Gastroesophageal sphincter (tissue), 4 donors: ENCODE data around the gene EEF1AKMT1. TPM values are rescaled to one million over a fixed set of nuclear protein-coding genes. Genes with fewer than 3 reads are reported as not detected.
A peak's percentile ranks its signal among the peaks of the same experiment; 100 is the strongest.

ENCODE experiments used
- ATAC-seq: fragments of 150-250 bp; one replicate; pipeline ENCODE4 v1.9.1; 2016; ENCODE audit warnings: mild to moderate bottlenecking, moderate library complexity
- H3K27ac ChIP-seq, 4 donors: fragments of 200-600 bp; sonication (generic) in 3 of 4; 1 replicate in 3 of 4; 2 replicates in 1 of 4; pipeline ENCODE4 v1.5.1; 2016 to 2019
- H3K27me3 ChIP-seq: fragments of 200-600 bp; sonication (generic); one replicate; pipeline ENCODE4 v1.5.1; 2019
- H3K36me3 ChIP-seq, 2 donors: fragments of 200-600 bp; sonication (generic); one replicate each; pipeline ENCODE4 v1.5.1; 2019; ENCODE audit warnings: control low read depth in 1 of 2
- H3K4me1 ChIP-seq, 3 donors: fragments of 200-600 bp; sonication (generic); 1 replicate in 2 of 3; 2 replicates in 1 of 3; pipeline ENCODE4 v1.5.1; 2016 to 2019; ENCODE audit warnings: control low read depth in 2 of 3
- H3K4me3 ChIP-seq, 2 donors: fragments of 200-600 bp; sonication (generic); one replicate each; pipeline ENCODE4 v1.5.1; 2019; ENCODE audit warnings: mild to moderate bottlenecking in 1 of 2, moderate library complexity in 1 of 2
- H3K9me3 ChIP-seq, 3 donors: fragments of 200-600 bp; sonication (generic); one replicate each; pipeline ENCODE4 v1.5.1; 2017 to 2019; ENCODE audit warnings: control low read depth in 2 of 3
- CTCF ChIP-seq, 4 experiments: fragments of 200-600 bp in 2 of 4; fragments of 450-650 bp in 2 of 4; sonication (generic) in 1 of 4; IDR thresholded peaks; one replicate each; pipeline ENCODE4 v1.5.1; 2017 to 2019; ENCODE audit warnings: antibody characterized with exemption in 4 of 4, mild to moderate bottlenecking in 2 of 4, moderate library complexity in 2 of 4
- EP300 ChIP-seq: sonication (generic); formaldehyde crosslinking; IDR thresholded peaks from one replicate; pipeline ENCODE4 v1.6.1; 2017; ENCODE audit warnings: antibody characterized with exemption, mild to moderate bottlenecking
- POLR2A ChIP-seq, 2 donors: fragments of 450-650 bp; IDR thresholded peaks; one replicate each; pipeline ENCODE4 v1.6.1; 2017; ENCODE audit warnings: antibody characterized with exemption in 2 of 2, mild to moderate bottlenecking in 2 of 2, moderate library complexity in 1 of 2
- POLR2AphosphoS5 ChIP-seq: sonication (generic); formaldehyde crosslinking; IDR thresholded peaks from one replicate; pipeline ENCODE4 v1.6.1; 2017; ENCODE audit warnings: antibody characterized with exemption
- WGBS, 2 donors: methylation state at CpG; one replicate each; pipeline ENCODE4 v1.1.5; 2018; ENCODE audit warnings: low coverage in 1 of 2; 5-methylcytosine and 5-hydroxymethylcytosine counted together
- total RNA-seq, 4 donors: library from RNA; depleted of rRNA; stranded (reverse); fragments of >200 nt; gene quantifications; one replicate each; pipeline ENCODE4 v1.1.0, GENCODE V29; 2016

EEF1AKMT1 gene
- total RNA-seq, 4 donors from 2014 or later: 13.5 to 39.2 (median 20.3) TPM

- no peak for ATAC-seq
- Histone ChIP-seq H3K9me3 (no peaks in the 10 kb centered on the region), H3K27ac (no peak overlapping the region), H3K36me3 (peaks cover 0 to 44% of the 10 kb centered on the region in 2 donors), H3K27me3 (no peaks in the 10 kb centered on the region), H3K4me3 (no peak overlapping the region), H3K4me1 (no peaks in the 10 kb centered on the region)
- no peak for TF ChIP-seq POLR2AphosphoS5
- 73 to 88% methylated on average over 1 of the region's 1 CpG for WGBS, 2 donors
Measured at GRCh38 chr13:20780317-20780716, 6.6 kb upstream of the EEF1AKMT1 start.

GRCh38 chr13:20779405-20779804, 5.6 kb upstream of the EEF1AKMT1 start:
- TF ChIP-seq EP300: no peak
- no peak for TF ChIP-seq POLR2A (IDR thresholded peaks at IDR 0.05)
- TF ChIP-seq CTCF (IDR thresholded peaks at IDR 0.05): no peak
- TF ChIP-seq POLR2AphosphoS5: no peak
- Histone ChIP-seq H3K4me3 (no peak overlapping the region), H3K27ac (no peak overlapping the region), H3K9me3 (no peaks in the 10 kb centered on the region), H3K27me3 (no peaks in the 10 kb centered on the region), H3K36me3 (peaks cover 0 to 35% of the 10 kb centered on the region in 2 donors), H3K4me1 (peaks cover 0 to 5% (median 0%) of the 10 kb centered on the region in 3 donors)
- WGBS, 2 donors: 80 to 98% methylated on average over 6 to 7 of the region's 7 CpGs
- no peak for ATAC-seq

- no peak overlapping the region for H3K27ac ChIP-seq
- peaks cover 0 to 10% (median 0%) of the 10 kb centered on the region in 3 donors for H3K4me1 ChIP-seq
- ATAC-seq: no peak
- TF ChIP-seq EP300 (no peak), POLR2A (IDR thresholded peaks at IDR 0.05) (no peak)
- no peak overlapping the region for H3K4me3 ChIP-seq
- H3K36me3 ChIP-seq: peaks cover 0 to 24% of the 10 kb centered on the region in 2 donors
- H3K9me3 ChIP-seq: no peaks in the 10 kb centered on the region
- WGBS, 2 donors: 85 to 100% methylated on average over 1 of the region's 1 CpG
- no peaks in the 10 kb centered on the region for H3K27me3 ChIP-seq
Measured at GRCh38 chr13:20778311-20778710, 4.5 kb upstream of the EEF1AKMT1 start.

GRCh38 chr13:20776751-20777150, 3.0 kb upstream of the EEF1AKMT1 start:
- Histone ChIP-seq H3K27ac (no peak overlapping the region), H3K4me1 (peaks cover 3 to 20% (median 4%) of the 10 kb centered on the region in 3 donors), H3K27me3 (no peaks in the 10 kb centered on the region), H3K9me3 (no peaks in the 10 kb centered on the region), H3K4me3 (no peak overlapping the region), H3K36me3 (peaks cover 0 to 11% of the 10 kb centered on the region in 2 donors)
- 100% methylated on average over 1 of the region's 1 CpG; no CpG with 5 or more reads in 1 of the 2 donors for WGBS, 2 donors
- TF ChIP-seq POLR2A (IDR thresholded peaks at IDR 0.05) (no peak), POLR2AphosphoS5 (no peak), EP300 (no peak), CTCF (IDR thresholded peaks at IDR 0.05) (no peak)
- no peak for ATAC-seq

GRCh38 chr13:20775961-20776360, 2.2 kb upstream of the EEF1AKMT1 start:
- 90 to 100% methylated on average over 2 of the region's 2 CpGs for WGBS, 2 donors
- no peak for TF ChIP-seq POLR2AphosphoS5
- no peak for TF ChIP-seq POLR2A (IDR thresholded peaks at IDR 0.05)
- TF ChIP-seq CTCF (IDR thresholded peaks at IDR 0.05): no peak
- TF ChIP-seq EP300: no peak
- Histone ChIP-seq H3K27me3 (no peaks in the 10 kb centered on the region), H3K27ac (no peak overlapping the region), H3K4me1 (peaks cover 3 to 20% (median 4%) of the 10 kb centered on the region in 3 donors), H3K9me3 (no peaks in the 10 kb centered on the region), H3K4me3 (no peak overlapping the region), H3K36me3 (peaks cover 0 to 12% of the 10 kb centered on the region in 2 donors)
- ATAC-seq: no peak

GRCh38 chr13:20774746-20775145, 985 bp upstream of the EEF1AKMT1 start:
- H3K36me3 ChIP-seq: peaks cover 0 to 19% of the 10 kb centered on the region in 2 donors
- TF ChIP-seq EP300 (no peak), POLR2A (IDR thresholded peaks at IDR 0.05) (no peak), POLR2AphosphoS5 (no peak), CTCF (IDR thresholded peaks at IDR 0.05) (no peak)
- no peaks in the 10 kb centered on the region for H3K27me3 ChIP-seq
- ATAC-seq: no peak
- WGBS, 2 donors: 78 to 82% methylated on average over 1 of the region's 1 CpG
- H3K27ac ChIP-seq: peak overlapping the region in 1 of 4 donors; percentile 88
- H3K9me3 ChIP-seq: no peaks in the 10 kb centered on the region
- H3K4me3 ChIP-seq: no peak overlapping the region
- H3K4me1 ChIP-seq: peaks cover 3 to 20% (median 4%) of the 10 kb centered on the region in 3 donors
